Type B pancreatic cell (in vitro differentiated cells): ENCODE measurements around the gene EVA1B. TPM values are rescaled to one million over a fixed set of nuclear protein-coding genes. Genes with fewer than 3 reads are reported as not detected.

Source experiments
- DNase-seq: peaks from one replicate; pipeline ENCODE4 v3.0.0; 2021; ENCODE audit warnings: mixed read lengths; ENCODE audit not compliant: unreplicated experiment; ENCODE audit errors: extremely low spot score
- H3K27ac Mint-ChIP-seq: 2 replicates; pipeline ENCODE4 v1.8.0; 2021; ENCODE audit warnings: mild to moderate bottlenecking, mixed read lengths
- H3K27me3 Mint-ChIP-seq: 2 replicates; pipeline ENCODE4 v1.8.0; 2021; ENCODE audit warnings: mixed read lengths
- H3K36me3 Mint-ChIP-seq: 2 replicates; pipeline ENCODE4 v1.8.0; 2021; ENCODE audit warnings: mixed read lengths
- H3K4me1 Mint-ChIP-seq: one replicate; pipeline ENCODE4 v1.8.0; 2021; ENCODE audit warnings: mixed read lengths; ENCODE audit not compliant: unreplicated experiment
- H3K4me3 Mint-ChIP-seq: 2 replicates; pipeline ENCODE4 v1.8.0; 2021; ENCODE audit warnings: mild to moderate bottlenecking, mixed read lengths
- H3K9me3 Mint-ChIP-seq: 2 replicates; pipeline ENCODE4 v1.8.0; 2021; ENCODE audit warnings: mixed read lengths
- total RNA-seq: library from RNA; stranded (reverse); gene quantifications from 2 replicates; pipeline ENCODE4 v1.2.1, GENCODE V29; 2021; ENCODE audit warnings: low replicate concordance
- TF ChIP-seq, protein P1 (sequence below): fragments of 200-600 bp; sonication (generic); conservative IDR thresholded peaks from 2 replicates; pipeline ENCODE4 v1.5.0; 2021; ENCODE audit warnings: antibody characterized with exemption, mild to moderate bottlenecking

EVA1B gene
- total RNA-seq, 1 donor from 2014 or later = 39.5 TPM

DNA sequence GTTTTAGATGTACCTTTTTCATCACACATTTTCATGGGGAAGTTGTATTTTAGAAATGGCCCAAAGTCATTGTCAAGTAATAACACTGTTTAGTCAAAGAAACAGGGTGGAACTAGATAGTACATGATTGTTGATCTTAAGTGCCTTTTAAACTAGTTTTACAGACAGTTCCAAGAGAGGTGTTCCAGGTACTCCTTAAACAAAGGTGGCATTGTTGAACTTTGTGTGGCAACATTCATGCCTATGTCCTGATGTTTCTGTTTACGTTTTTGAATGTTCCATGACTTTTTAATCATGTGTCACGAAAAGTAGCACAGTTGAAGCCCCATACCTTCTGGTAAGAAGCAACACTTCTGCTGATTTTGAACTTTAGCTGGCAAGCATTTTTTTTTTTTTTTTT lies 26.4 kb downstream of the EVA1B start:
- Mint-ChIP-seq H3K4me3 (no peak overlapping the region), H3K27me3 (no peaks in the 10 kb centered on the region)

GRCh38 chr1:36295390-36295789 lies 28.1 kb downstream of the EVA1B start:
- TF ChIP-seq, protein P1, sequence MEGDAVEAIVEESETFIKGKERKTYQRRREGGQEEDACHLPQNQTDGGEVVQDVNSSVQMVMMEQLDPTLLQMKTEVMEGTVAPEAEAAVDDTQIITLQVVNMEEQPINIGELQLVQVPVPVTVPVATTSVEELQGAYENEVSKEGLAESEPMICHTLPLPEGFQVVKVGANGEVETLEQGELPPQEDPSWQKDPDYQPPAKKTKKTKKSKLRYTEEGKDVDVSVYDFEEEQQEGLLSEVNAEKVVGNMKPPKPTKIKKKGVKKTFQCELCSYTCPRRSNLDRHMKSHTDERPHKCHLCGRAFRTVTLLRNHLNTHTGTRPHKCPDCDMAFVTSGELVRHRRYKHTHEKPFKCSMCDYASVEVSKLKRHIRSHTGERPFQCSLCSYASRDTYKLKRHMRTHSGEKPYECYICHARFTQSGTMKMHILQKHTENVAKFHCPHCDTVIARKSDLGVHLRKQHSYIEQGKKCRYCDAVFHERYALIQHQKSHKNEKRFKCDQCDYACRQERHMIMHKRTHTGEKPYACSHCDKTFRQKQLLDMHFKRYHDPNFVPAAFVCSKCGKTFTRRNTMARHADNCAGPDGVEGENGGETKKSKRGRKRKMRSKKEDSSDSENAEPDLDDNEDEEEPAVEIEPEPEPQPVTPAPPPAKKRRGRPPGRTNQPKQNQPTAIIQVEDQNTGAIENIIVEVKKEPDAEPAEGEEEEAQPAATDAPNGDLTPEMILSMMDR = no peak
- H3K4me1 Mint-ChIP-seq = peaks cover 5% of the 10 kb centered on the region
- no peak overlapping the region for H3K4me3 Mint-ChIP-seq
- H3K36me3 Mint-ChIP-seq = peaks cover 32% of the 10 kb centered on the region
- no peak for DNase-seq
- no peak overlapping the region for H3K27ac Mint-ChIP-seq
- no peaks in the 10 kb centered on the region for H3K27me3 Mint-ChIP-seq
- no peaks in the 10 kb centered on the region for H3K9me3 Mint-ChIP-seq

More for the DNA sequence above, 26.4 kb downstream of the EVA1B start:
- H3K36me3 Mint-ChIP-seq = peaks cover 30% of the 10 kb centered on the region
- DNase-seq = no peak
- H3K9me3 Mint-ChIP-seq = no peaks in the 10 kb centered on the region
- TF ChIP-seq, protein P1 = no peak
- peaks cover 5% of the 10 kb centered on the region for H3K4me1 Mint-ChIP-seq
- H3K27ac Mint-ChIP-seq = no peak overlapping the region

GRCh38 chr1:36287595-36287994 lies 35.9 kb downstream of the EVA1B start:
- Mint-ChIP-seq H3K36me3 (peaks cover 34% of the 10 kb centered on the region), H3K27ac (peak overlapping the region; percentile 31), H3K4me1 (peaks cover 15% of the 10 kb centered on the region), H3K27me3 (no peaks in the 10 kb centered on the region), H3K4me3 (no peak overlapping the region), H3K9me3 (no peaks in the 10 kb centered on the region)
- TF ChIP-seq, protein P1 = no peak
- no peak for DNase-seq

DNA sequence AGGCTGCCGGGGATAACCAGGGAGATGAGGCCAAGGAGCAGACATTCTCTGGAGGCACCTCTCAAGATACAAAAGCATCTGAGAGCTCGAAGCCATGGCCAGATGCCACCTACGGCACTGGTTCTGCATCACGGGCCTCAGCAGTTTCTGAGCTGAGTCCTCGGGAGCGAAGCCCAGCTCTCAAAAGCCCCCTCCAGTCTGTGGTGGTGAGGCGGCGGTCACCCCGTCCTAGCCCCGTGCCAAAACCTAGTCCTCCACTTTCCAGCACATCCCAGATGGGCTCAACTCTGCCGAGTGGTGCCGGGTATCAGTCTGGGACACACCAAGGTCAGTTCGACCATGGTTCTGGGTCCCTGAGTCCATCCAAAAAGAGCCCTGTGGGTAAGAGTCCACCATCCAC lies 36.6 kb downstream of the EVA1B start:
- DNase-seq = no peak
- peaks cover 36% of the 10 kb centered on the region for H3K36me3 Mint-ChIP-seq
- no peak overlapping the region for H3K4me3 Mint-ChIP-seq
- TF ChIP-seq, protein P1 = no peak
- peaks cover 18% of the 10 kb centered on the region for H3K4me1 Mint-ChIP-seq
- H3K27me3 Mint-ChIP-seq = no peaks in the 10 kb centered on the region
- no peaks in the 10 kb centered on the region for H3K9me3 Mint-ChIP-seq
- H3K27ac Mint-ChIP-seq = no peak overlapping the region

DNA sequence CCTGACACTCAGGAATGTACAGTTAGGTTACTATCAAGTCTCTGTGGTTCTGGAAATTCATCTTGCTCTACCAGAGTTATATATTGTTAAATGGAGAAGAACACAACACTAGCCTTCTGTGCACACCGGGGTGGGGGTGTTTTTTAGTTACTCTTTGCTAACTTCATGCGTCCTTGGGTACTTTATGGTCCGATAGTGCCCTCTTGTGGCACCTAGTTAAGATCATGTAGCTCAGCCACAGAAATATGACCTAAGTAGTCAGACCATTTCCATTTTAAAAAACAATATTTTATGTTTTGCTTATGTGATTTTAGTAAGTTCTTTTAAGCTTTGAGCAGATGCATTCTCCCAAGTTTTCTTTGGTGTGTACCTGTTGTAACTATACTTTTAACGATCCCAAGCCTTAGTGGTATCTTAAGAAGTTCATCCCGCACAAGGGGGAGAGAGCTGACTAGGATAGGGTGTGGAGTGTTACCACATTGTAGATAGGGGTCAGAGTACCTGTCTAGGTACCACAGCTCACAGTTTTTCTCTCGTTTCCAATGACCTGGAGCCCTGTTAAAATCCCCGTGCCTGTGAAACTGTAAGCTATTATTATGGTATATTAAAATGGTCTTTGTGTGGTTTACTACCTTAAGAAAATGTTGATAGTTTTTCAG lies 37.9 kb downstream of the EVA1B start:
- Mint-ChIP-seq H3K27ac (peak overlapping the region; percentile 82), H3K4me3 (no peak overlapping the region), H3K27me3 (no peaks in the 10 kb centered on the region), H3K9me3 (no peaks in the 10 kb centered on the region), H3K4me1 (peaks cover 18% of the 10 kb centered on the region), H3K36me3 (peaks cover 28% of the 10 kb centered on the region)
- DNase-seq = no peak
- TF ChIP-seq, protein P1 = peak; percentile 91
